GM12865 (cell line): ENCODE measurements around the gene DMKN.

Source experiments
- DNase-seq: peaks from one replicate; pipeline ENCODE4 v3.0.0; 2010; ENCODE audit warnings: low read depth
- H3K4me3 ChIP-seq: 2 replicates; pipeline ENCODE4 v1.5.1; 2011; ENCODE audit warnings: mild to moderate bottlenecking, low read depth, low read length, control low read depth
- TF ChIP-seq, protein P1 (sequence below): IDR thresholded peaks from 2 replicates; pipeline ENCODE4 v1.5.1; 2011; ENCODE audit warnings: low read length, control low read depth, low read depth, inconsistent platforms; ENCODE audit not compliant: insufficient read depth; ENCODE audit errors: missing control alignments

The DMKN gene

DNA sequence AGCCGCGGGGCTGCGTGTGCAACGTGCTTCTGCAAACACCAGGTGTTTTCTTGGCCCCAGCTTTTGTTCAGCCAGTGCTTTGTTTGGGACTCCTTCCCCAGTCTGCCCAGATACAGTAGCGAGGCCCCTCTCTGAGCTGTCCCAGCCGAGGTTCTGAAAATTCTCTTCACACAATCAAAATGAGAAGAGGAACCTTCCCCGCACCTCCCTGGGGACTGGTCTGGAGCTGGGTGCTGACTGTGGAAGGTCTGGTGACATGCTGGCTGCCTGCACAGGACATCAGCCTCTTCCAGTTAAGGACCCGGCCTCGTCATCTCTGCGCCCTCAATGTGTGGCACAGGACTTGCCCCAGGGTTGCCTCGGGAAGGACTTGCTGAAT, 45.8 kb upstream of the DMKN start:
- DNase-seq, result peak; percentile 83
- peak overlapping the region; percentile 49 for H3K4me3 ChIP-seq
- TF ChIP-seq, protein P1, sequence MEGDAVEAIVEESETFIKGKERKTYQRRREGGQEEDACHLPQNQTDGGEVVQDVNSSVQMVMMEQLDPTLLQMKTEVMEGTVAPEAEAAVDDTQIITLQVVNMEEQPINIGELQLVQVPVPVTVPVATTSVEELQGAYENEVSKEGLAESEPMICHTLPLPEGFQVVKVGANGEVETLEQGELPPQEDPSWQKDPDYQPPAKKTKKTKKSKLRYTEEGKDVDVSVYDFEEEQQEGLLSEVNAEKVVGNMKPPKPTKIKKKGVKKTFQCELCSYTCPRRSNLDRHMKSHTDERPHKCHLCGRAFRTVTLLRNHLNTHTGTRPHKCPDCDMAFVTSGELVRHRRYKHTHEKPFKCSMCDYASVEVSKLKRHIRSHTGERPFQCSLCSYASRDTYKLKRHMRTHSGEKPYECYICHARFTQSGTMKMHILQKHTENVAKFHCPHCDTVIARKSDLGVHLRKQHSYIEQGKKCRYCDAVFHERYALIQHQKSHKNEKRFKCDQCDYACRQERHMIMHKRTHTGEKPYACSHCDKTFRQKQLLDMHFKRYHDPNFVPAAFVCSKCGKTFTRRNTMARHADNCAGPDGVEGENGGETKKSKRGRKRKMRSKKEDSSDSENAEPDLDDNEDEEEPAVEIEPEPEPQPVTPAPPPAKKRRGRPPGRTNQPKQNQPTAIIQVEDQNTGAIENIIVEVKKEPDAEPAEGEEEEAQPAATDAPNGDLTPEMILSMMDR, result no peak

DNA sequence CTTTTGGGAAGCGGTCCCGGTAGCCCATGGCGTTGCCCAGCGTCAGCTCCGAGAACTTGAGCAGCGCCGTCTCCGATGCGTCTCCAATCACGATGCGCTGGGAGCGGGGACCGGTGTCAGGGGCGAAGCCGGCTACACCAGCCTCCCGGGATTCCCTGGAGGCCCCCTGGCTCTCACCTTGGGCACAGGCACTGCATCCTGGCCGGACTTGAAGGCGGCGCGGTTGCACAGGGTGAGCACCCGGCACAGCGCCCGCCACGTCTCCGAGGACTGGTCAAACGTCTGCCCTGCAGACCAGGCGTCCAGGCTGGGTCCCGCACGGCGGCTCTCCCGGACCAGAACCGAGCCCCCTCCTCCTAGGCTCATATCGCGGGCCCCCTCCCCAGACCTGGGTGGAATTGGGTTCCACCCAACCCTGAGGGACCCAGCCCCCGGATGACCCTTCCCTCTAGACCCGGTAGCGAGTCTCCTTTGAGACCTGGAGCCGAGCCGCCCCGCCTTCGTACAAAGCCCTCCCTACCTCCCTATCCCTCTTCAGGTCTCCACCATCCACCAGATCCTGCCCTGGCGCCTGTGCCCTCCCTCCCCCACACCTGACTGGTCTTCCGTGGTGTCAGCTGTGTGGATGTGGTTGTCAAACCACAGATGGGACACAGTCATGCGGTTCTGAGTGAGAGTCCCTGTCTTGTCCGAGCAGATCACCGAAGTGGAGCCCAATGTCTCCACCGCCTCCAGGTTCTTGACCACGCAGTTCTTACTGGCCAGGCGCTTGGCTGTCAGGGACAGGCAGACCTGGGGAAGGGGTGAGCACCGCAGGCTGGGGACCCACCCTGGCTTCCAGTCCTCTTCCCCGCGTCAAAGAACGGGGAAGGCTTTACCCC, 45.2 kb upstream of the DMKN start:
- TF ChIP-seq, protein P1, result no peak
- H3K4me3 ChIP-seq, result peak overlapping the region; percentile 49
- peak; percentile 47 for DNase-seq

DNA sequence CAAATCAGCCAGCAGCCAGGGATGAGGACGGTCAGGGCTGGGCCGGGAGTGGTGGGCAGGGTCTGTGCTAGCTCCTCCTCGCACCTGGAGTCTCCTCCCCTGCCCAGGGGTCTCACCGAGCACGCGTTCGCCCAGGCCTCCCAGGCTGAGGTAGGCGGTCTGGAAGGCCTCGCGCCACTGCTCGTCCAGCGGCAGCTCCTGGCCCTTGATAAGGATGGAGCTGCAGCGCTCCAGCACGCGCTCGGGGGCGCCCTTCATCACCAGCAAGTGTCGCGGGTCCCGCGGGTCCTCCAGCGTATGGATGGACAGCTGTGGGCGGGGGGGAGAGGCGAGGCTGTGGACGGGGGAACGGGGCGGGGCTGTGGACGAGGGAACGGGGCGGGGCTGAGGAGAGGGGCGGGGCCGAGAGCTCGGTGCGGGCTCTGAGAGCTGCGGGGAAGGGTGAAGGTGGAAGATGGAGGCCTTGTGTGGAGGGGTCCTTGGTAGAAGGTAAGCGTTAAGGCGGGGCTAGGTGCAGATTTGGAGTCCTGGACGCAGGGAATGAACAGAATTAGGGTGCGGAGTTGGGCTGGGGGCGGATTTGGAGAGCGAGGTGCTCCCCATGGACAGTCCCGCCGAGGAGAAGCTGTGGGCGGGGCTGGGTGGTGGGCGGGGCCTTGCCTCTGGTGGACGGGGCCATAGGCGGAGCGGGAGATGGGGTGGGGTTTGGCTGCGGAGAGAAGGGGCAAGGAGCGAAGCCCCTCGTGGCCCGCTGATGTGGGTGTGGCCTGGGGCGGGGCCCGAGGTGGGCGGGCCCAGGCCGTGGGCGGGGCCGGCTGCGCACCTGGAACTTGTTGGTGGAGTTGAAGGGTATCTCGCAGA, 44.3 kb upstream of the DMKN start:
- TF ChIP-seq, protein P1, result no peak
- peak; percentile 46 for DNase-seq
- peak overlapping the region; percentile 49; the same call in 1 of the 2 replicates for H3K4me3 ChIP-seq

DNA sequence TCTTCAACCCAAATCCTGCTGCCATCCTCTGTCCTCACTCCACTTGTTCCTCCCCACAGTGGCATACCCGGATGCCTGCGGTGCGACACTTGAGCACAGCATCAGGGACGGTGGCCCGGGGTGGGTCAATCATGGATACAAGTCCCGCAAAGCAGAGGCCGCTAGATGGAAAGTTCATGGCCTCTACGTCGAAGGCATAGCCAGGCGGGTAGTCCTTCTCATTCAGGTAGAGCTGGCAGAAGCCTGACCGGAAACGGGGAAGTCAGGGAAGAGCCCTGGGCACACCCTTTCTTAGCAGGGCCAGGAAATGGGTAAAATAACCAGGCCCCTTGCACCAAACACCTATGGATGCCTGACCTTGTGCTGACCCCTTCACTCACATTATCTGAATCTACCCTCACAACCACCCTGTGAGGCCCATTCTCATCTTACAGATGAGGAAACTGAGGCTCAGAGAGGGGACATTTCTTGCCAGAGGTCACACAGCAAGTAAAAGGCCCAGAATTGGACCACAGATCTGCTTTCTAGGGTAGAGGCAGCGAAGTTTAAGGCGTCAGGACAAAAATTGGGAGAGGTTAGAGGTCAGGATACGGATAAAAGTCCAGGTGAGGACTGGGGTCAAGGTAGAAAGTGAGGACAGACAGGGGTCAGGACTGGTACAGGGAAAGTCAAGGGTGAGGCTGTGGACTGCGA, 43.5 kb upstream of the DMKN start:
- no peak for DNase-seq

DNA sequence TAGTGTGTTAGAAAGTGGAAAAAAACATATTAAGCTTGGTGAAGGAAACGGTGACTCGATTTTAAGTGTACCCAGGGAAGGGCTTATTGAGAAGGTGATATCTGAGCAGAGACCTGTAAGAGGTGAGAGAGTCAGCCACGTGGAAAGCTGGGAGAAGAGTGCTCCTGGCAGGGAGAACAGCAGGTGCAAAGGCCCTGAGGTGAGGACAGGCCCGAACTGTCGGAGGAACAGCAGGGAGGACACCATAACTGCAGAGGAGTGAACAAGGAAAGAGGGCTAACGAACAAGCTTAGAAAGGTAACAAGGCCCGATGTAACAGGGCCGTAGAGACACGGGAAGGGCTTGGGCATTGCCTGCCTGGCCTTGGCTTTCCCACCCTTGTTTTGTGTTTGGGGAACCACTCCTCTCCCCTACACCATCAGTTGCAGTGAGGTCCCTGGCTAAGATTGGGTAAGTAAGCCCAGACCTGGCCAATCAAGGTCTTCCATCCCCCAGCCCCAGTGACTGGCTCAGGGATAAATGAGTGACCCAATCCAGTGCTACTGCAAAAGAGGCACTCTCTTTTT, 42.7 kb upstream of the DMKN start:
- TF ChIP-seq, protein P1, result no peak

More for the DNA sequence above, 43.5 kb upstream of the DMKN start:
- TF ChIP-seq, protein P1, result no peak
- H3K4me3 ChIP-seq, result no peak overlapping the region

DNA sequence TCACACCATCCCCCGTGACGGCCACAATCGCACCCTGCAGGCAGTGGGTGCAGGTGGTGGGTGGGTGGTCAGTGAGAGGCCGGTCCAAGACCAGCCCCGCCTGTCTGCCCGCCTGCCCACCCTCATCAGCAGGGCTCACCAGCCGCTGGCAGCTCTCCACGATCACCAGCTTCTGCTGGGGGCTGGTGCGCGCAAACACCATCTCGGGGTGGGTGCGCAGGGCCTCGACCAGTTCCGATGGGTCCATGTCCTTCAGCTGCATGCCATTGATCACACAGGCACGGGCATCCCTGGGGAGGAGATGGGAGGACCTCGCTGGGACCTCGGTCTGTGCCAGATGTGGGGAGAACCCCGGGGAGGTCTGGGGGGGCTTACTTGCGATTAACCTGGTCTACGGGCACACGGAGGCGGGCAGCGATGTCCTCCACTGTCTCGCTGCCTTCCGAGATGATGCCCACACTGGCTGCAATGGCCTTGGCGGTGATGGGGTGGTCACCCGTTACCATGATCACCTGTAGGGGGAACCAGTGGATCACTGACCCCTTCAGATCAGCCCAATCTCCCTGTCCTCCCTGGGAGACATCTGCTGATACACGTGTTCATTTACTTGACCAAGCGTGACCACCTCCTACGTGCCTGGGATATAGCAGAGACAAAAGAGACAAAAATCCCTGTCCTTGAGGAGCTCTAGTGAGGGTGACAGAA, 42.0 kb upstream of the DMKN start:
- TF ChIP-seq, protein P1, result no peak
- no peak overlapping the region for H3K4me3 ChIP-seq
- peak; percentile 53 for DNase-seq

More for the DNA sequence above, 42.7 kb upstream of the DMKN start:
- no peak for DNase-seq
- H3K4me3 ChIP-seq, result no peak overlapping the region
